Ovary (tissue), 3 donors: ENCODE measurements around the gene BDNF.

Source experiments
- CTCF ChIP-seq, 3 donors: fragments of 450-650 bp in 2 of 3; fragments of 200-600 bp in 1 of 3; IDR thresholded peaks; one replicate each; pipeline versions ENCODE4 v1.5.1 to v1.8.0; 2016 to 2022; ENCODE audit warnings: antibody characterized with exemption in 3 of 3, mild to moderate bottlenecking in 1 of 3
- POLR2A ChIP-seq: fragments of 450-650 bp; IDR thresholded peaks from one replicate; pipeline ENCODE4 v1.6.1; 2017; ENCODE audit warnings: antibody characterized with exemption, mild to moderate bottlenecking, moderate library complexity
- donor health status: DM: no; HTN: no; CAD: no.

GRCh38 chr11:27707676-27708075 is 7.4 kb upstream of the BDNF start:
- no peak for TF ChIP-seq CTCF (IDR thresholded peaks at IDR 0.05)
- no peak for TF ChIP-seq POLR2A
